CD4-positive, alpha-beta T cell (primary cell): Measurements from ENCODE around the gene C11orf68. TPM values are rescaled to one million over a fixed set of nuclear protein-coding genes. Genes with fewer than 3 reads are reported as not detected.
A peak's percentile ranks its signal among the peaks of the same experiment; 100 is the strongest.

ENCODE experiments used
- ATAC-seq: fragments of 200-7000 bp; cut with Tn5 transposase; one replicate; pipeline ENCODE4 v1.10.0; 2022; ENCODE audit warnings: mild to moderate bottlenecking; ENCODE audit not compliant: poor library complexity
- CTCF ChIA-PET: fragments of 350-600 bp; sonication (Branson Sonifier 250); formaldehyde crosslinking; loops from one replicate; lab custom pipeline; 2021; ENCODE audit warnings: antibody characterized with exemption, inconsistent platforms; lab: Charles Lee
- POLR2A ChIA-PET: fragments of 350-600 bp; sonication (Branson Sonifier 250); formaldehyde crosslinking; loops from one replicate; lab custom pipeline; 2021; ENCODE audit warnings: antibody characterized with exemption, inconsistent platforms; lab: Charles Lee
- DNase-seq, 14 experiments: peaks; one replicate each; pipeline ENCODE4 v3.0.0-alpha.2; 2013 to 2020; ENCODE audit warnings: mixed read lengths in 2 of 14
- H3K27ac ChIP-seq, 2 donors: one replicate each; pipeline versions ENCODE4 v1.5.1 to v1.7.0; 2013; ENCODE audit warnings: low read length in 2 of 2, low read depth in 1 of 2, mild to moderate bottlenecking in 1 of 2
- H3K27me3 ChIP-seq, 2 experiments: 1 replicate in 1 of 2; 2 replicates in 1 of 2; pipeline versions ENCODE4 v1.6.1 to v1.7.0; 2013; ENCODE audit warnings: low read length in 2 of 2, control low read depth in 1 of 2, mild to moderate bottlenecking in 1 of 2, moderate library complexity in 1 of 2; ENCODE audit not compliant: insufficient read depth in 2 of 2, control insufficient read depth in 1 of 2
- H3K36me3 ChIP-seq: one replicate; pipeline ENCODE4 v1.6.1; 2013; ENCODE audit warnings: low read length, control low read depth; ENCODE audit not compliant: insufficient read depth
- H3K4me1 ChIP-seq: one replicate; pipeline ENCODE4 v1.6.1; 2013; ENCODE audit warnings: low read length, control low read depth; ENCODE audit not compliant: insufficient read depth
- H3K4me3 ChIP-seq: one replicate; pipeline ENCODE4 v1.5.1; 2013; ENCODE audit warnings: mild to moderate bottlenecking, low read length, moderate library complexity
- H3K9me3 ChIP-seq, 2 experiments: 1 replicate in 1 of 2; 2 replicates in 1 of 2; pipeline versions ENCODE4 v1.6.1 to v1.7.0; 2013; ENCODE audit warnings: low read length in 2 of 2, mild to moderate bottlenecking in 2 of 2, control low read depth in 1 of 2, moderate library complexity in 1 of 2; ENCODE audit not compliant: control insufficient read depth in 1 of 2, insufficient read depth in 1 of 2
- H3K27ac Mint-ChIP-seq: one replicate; pipeline ENCODE4 v1.8.0; 2020; ENCODE audit warnings: mixed read lengths
- H3K27me3 Mint-ChIP-seq: one replicate; pipeline ENCODE4 v1.8.0; 2021; ENCODE audit warnings: mixed read lengths
- H3K36me3 Mint-ChIP-seq: one replicate; pipeline ENCODE4 v1.8.0; 2021; ENCODE audit warnings: low read depth, mixed read lengths
- H3K4me1 Mint-ChIP-seq: one replicate; pipeline ENCODE4 v1.8.0; 2021; ENCODE audit warnings: low read depth, mixed read lengths
- H3K4me3 Mint-ChIP-seq: one replicate; pipeline ENCODE4 v1.8.0; 2020; ENCODE audit warnings: mild to moderate bottlenecking, mixed read lengths
- H3K9me3 Mint-ChIP-seq: one replicate; pipeline ENCODE4 v1.8.0; 2020; ENCODE audit warnings: mixed read lengths
- CTCF ChIP-seq: fragments of 200-600 bp; IDR thresholded peaks from one replicate; pipeline ENCODE4 v1.8.0; 2022; ENCODE audit warnings: antibody characterized with exemption, mild to moderate bottlenecking
- intact Hi-C, 2 experiments: fragments of 100-400 bp; cut with DNase I in 1 of 2; cut with micrococcal nuclease in 1 of 2; formaldehyde crosslinking; loops; one replicate each; pipeline versions ENCODE4 v1.15.1 to v1.9.0; 2023 to 2025; cut with DNase I, micrococcal nuclease
- total RNA-seq, 174 experiments: library from RNA in 2 of 174; stranded (reverse) in 2 of 174; gene quantifications; one replicate each; pipeline ENCODE4 v1.2.3 and lab custom pipeline; 2021 to 2026

C11orf68 gene
- total RNA-seq, 2 experiments from 2014 or later = 13.7 to 13.8 TPM

- intact Hi-C loops = loop anchor here (1.0 kb wide), 2 partner anchors 10 to 71 kb away; partner anchors contain the start of genes FOSL1 (in 2 of the 2) and SART1 (in 1 of the 2)
- no peaks in the 10 kb centered on the region for H3K9me3 Mint-ChIP-seq
- Histone ChIP-seq H3K9me3 (no peaks in the 10 kb centered on the region), H3K27me3 (no peaks in the 10 kb centered on the region), H3K4me3 (peak within 1 kb of the TSS; percentile 93), H3K4me1 (peaks cover 72% of the 10 kb centered on the region), H3K27ac (peak within 1 kb of the TSS; percentile 88 to 91), H3K36me3 (peaks cover 3% of the 10 kb centered on the region)
- POLR2A ChIA-PET = interaction anchor here (0.7 to 5.8 kb wide), 49 partner anchors 10 to 794 kb away, joined by 3 to 248 read pairs (median 6); partner anchors contain the start of genes AP5B1, BANF1, C11orf68 and CFL1
- ATAC-seq (peak; percentile 65), DNase-seq (peak; percentile 97 to 100 (median 98))
- H3K27ac Mint-ChIP-seq = peak within 1 kb of the TSS; percentile 95
- H3K36me3 Mint-ChIP-seq = peaks cover 24% of the 10 kb centered on the region
- H3K4me3 Mint-ChIP-seq = peak within 1 kb of the TSS; percentile 88
- no peaks in the 10 kb centered on the region for H3K27me3 Mint-ChIP-seq
- peak; percentile 28 for TF ChIP-seq CTCF
- peaks cover 66% of the 10 kb centered on the region for H3K4me1 Mint-ChIP-seq
- CTCF ChIA-PET = interaction anchor here (1.0 to 5.2 kb wide), 21 partner anchors 8 to 422 kb away, joined by 3 to 80 read pairs (median 4); partner anchors contain the start of genes AP5B1, BANF1, C11orf68 and CFL1
These were observed 28.3 kb downstream of the C11orf68 start, which contains the start of gene CCDC85B for GRCh38 chr11:65890324-65891218. TSS of gene CCDC85B (plus strand) at chr11:65890673. CDS start at chr11:65890784, 111 bp downstream.

GRCh38 chr11:65888163-65888814 is 30.6 kb downstream of the C11orf68 start, which contains the start of gene FIBP:
TSS of gene FIBP (minus strand) at chr11:65888471. CDS start at chr11:65888418, 53 bp downstream.
- peak within 1 kb of the TSS; percentile 87 for H3K4me3 Mint-ChIP-seq
- peaks cover 63% of the 10 kb centered on the region for H3K4me1 Mint-ChIP-seq
- ATAC-seq (peak; percentile 60), DNase-seq (peak; percentile 92 to 98 (median 95))
- H3K36me3 ChIP-seq = peaks cover 23% of the 10 kb centered on the region
- H3K36me3 Mint-ChIP-seq = peaks cover 46% of the 10 kb centered on the region
- peak within 1 kb of the TSS; percentile 93 for H3K4me3 ChIP-seq
- H3K27ac Mint-ChIP-seq = peak within 1 kb of the TSS; percentile 95
- POLR2A ChIA-PET = interaction anchor here (0.6 to 5.8 kb wide), 22 partner anchors 8 to 389 kb away, joined by 3 to 248 read pairs (median 12); partner anchors contain the start of genes AP5B1, BANF1, C11orf68 and CFL1
- peak within 1 kb of the TSS; percentile 88 to 91 for H3K27ac ChIP-seq
- H3K27me3 Mint-ChIP-seq = no peaks in the 10 kb centered on the region
- CTCF ChIA-PET = interaction anchor here (0.5 to 5.2 kb wide), 33 partner anchors 8 to 346 kb away, joined by 3 to 80 read pairs (median 7); partner anchors contain the start of genes AP5B1, BANF1, C11orf68 and CFL1
- H3K27me3 ChIP-seq = no peaks in the 10 kb centered on the region
- H3K4me1 ChIP-seq = peaks cover 68% of the 10 kb centered on the region
- no peaks in the 10 kb centered on the region for H3K9me3 Mint-ChIP-seq
- H3K9me3 ChIP-seq = no peaks in the 10 kb centered on the region
- peak; percentile 95 for TF ChIP-seq CTCF
- intact Hi-C loops = loop anchor here (1.0 to 10.0 kb wide), 9 partner anchors 15 to 173 kb away; partner anchors contain the start of genes C11orf68 (in 2 of the 2), DRAP1 (in 2 of the 2), BANF1 (in 1 of the 2) and CFL1 (in 1 of the 2)
